H9 (cell line): ENCODE results near the gene ID4. TPM values are rescaled to one million over a fixed set of nuclear protein-coding genes. Genes with fewer than 3 reads are reported as not detected.
A peak's percentile ranks its signal among the peaks of the same experiment; 100 is the strongest.

Experiments
- DNase-seq: peaks from one replicate; pipeline ENCODE4 v3.0.0-alpha.2; 2017
- H2AFZ ChIP-seq: one replicate; pipeline ENCODE4 v1.6.1; 2013; ENCODE audit warnings: mild to moderate bottlenecking, low read length, control low read depth, moderate library complexity
- H2AK5ac ChIP-seq: 2 replicates; pipeline ENCODE4 v1.6.1; 2013; ENCODE audit warnings: low read length, control low read depth, mixed read lengths; ENCODE audit not compliant: insufficient read length
- H2BK120ac ChIP-seq: one replicate; pipeline ENCODE4 v1.6.1; 2013; ENCODE audit warnings: low read depth, mild to moderate bottlenecking, low read length, control low read depth, inconsistent platforms; ENCODE audit not compliant: poor library complexity, severe bottlenecking
- H2BK12ac ChIP-seq: 2 replicates; pipeline ENCODE4 v1.6.1; 2013; ENCODE audit warnings: low read length, control low read depth, mixed read lengths, low read depth; ENCODE audit not compliant: insufficient read length
- H2BK15ac ChIP-seq: 2 replicates; pipeline ENCODE4 v1.6.1; 2013; ENCODE audit warnings: low read depth, low read length, control low read depth
- H2BK20ac ChIP-seq: one replicate; pipeline ENCODE4 v1.6.1; 2013; ENCODE audit warnings: low read depth, mild to moderate bottlenecking, low read length, control low read depth, inconsistent platforms; ENCODE audit not compliant: poor library complexity, severe bottlenecking
- H2BK5ac ChIP-seq: 2 replicates; pipeline ENCODE4 v1.6.1; 2013; ENCODE audit warnings: low read length, control low read depth, mixed read lengths; ENCODE audit not compliant: insufficient read length
- H3K14ac ChIP-seq: 2 replicates; pipeline ENCODE4 v1.6.1; 2013; ENCODE audit warnings: low read length, control low read depth; ENCODE audit not compliant: insufficient read depth
- H3K18ac ChIP-seq: 2 replicates; pipeline ENCODE4 v1.6.1; 2013; ENCODE audit warnings: low read depth, mild to moderate bottlenecking, mixed read lengths, low read length, control low read depth; ENCODE audit not compliant: insufficient read length
- H3K23ac ChIP-seq: 2 replicates; pipeline ENCODE4 v1.6.1; 2013; ENCODE audit warnings: low read length, control low read depth, mixed read lengths, low read depth; ENCODE audit not compliant: insufficient read length
- H3K23me2 ChIP-seq: 2 replicates; pipeline ENCODE4 v1.6.1; 2013; ENCODE audit warnings: low read depth, mild to moderate bottlenecking, mixed read lengths, low read length, control low read depth; ENCODE audit not compliant: insufficient read length, poor library complexity, severe bottlenecking
- H3K27ac ChIP-seq: 2 replicates; pipeline ENCODE4 v1.5.1; 2013; ENCODE audit warnings: low read length, control low read depth, mixed read lengths, low read depth; ENCODE audit not compliant: insufficient read length
- H3K27me3 ChIP-seq: 2 replicates; pipeline ENCODE4 v1.6.1; 2013; ENCODE audit warnings: low read length, control low read depth, inconsistent platforms; ENCODE audit not compliant: insufficient read depth
- H3K4ac ChIP-seq: 2 replicates; pipeline ENCODE4 v1.6.1; 2013; ENCODE audit warnings: low read depth, mild to moderate bottlenecking, control low read depth, inconsistent platforms, low read length, moderate library complexity
- H3K4me1 ChIP-seq: 2 replicates; pipeline ENCODE4 v1.6.1; 2013; ENCODE audit warnings: low read length, control low read depth, inconsistent platforms; ENCODE audit not compliant: insufficient read depth
- H3K4me2 ChIP-seq: 2 replicates; pipeline ENCODE4 v1.6.1; 2013; ENCODE audit warnings: low read length, control low read depth, mixed read lengths; ENCODE audit not compliant: insufficient read length, insufficient read depth
- H3K56ac ChIP-seq: 2 replicates; pipeline ENCODE4 v1.6.1; 2013; ENCODE audit warnings: low read depth, mild to moderate bottlenecking, mixed read lengths, low read length, control low read depth; ENCODE audit not compliant: insufficient read length
- H3K79me1 ChIP-seq: 2 replicates; pipeline ENCODE4 v1.6.1; 2013; ENCODE audit warnings: low read depth, mild to moderate bottlenecking, moderate library complexity, low read length, control low read depth, inconsistent platforms; ENCODE audit not compliant: insufficient read depth, poor library complexity, severe bottlenecking
- H3K79me2 ChIP-seq: 2 replicates; pipeline ENCODE4 v1.6.1; 2013; ENCODE audit warnings: low read length, control low read depth, inconsistent platforms; ENCODE audit not compliant: insufficient read depth
- H3K9ac ChIP-seq: 2 replicates; pipeline ENCODE4 v1.6.1; 2013; ENCODE audit warnings: low read length, control low read depth, mixed read lengths; ENCODE audit not compliant: insufficient read length; ENCODE audit errors: extremely low read depth
- H3K9me3 ChIP-seq: one replicate; pipeline ENCODE4 v1.6.1; 2013; ENCODE audit warnings: low read depth, low read length, inconsistent platforms; ENCODE audit not compliant: control insufficient read depth
- H3T11ph ChIP-seq: one replicate; pipeline ENCODE4 v1.6.1; 2013; ENCODE audit warnings: mild to moderate bottlenecking, low read length, control low read depth, inconsistent platforms
- H4K20me1 ChIP-seq: one replicate; pipeline ENCODE4 v1.6.1; 2013; ENCODE audit not compliant: control insufficient read depth, insufficient read length, insufficient read depth
- H4K5ac ChIP-seq: 2 replicates; pipeline ENCODE4 v1.6.1; 2013; ENCODE audit warnings: low read depth, mild to moderate bottlenecking, mixed read lengths, low read length, control low read depth; ENCODE audit not compliant: insufficient read length
- H4K8ac ChIP-seq: replicated peaks from 2 replicates; pipeline ENCODE4 v1.6.1; 2013; ENCODE audit warnings: low read length, control low read depth, mixed read lengths, low read depth; ENCODE audit not compliant: insufficient read length
- H4K91ac ChIP-seq: 2 replicates; pipeline ENCODE4 v1.6.1; 2013; ENCODE audit warnings: low read depth, mild to moderate bottlenecking, moderate library complexity, mixed read lengths, low read length, control low read depth; ENCODE audit not compliant: insufficient read length
- H3K27ac Mint-ChIP-seq, 3 experiments: 2 replicates in 2 of 3; 3 replicates in 1 of 3; pipeline ENCODE4 v1.8.0; 2020 to 2021; ENCODE audit warnings: mixed read lengths in 3 of 3, mild to moderate bottlenecking in 1 of 3, moderate library complexity in 1 of 3
- H3K27me3 Mint-ChIP-seq: 2 replicates; pipeline ENCODE4 v1.8.0; 2021; ENCODE audit warnings: low read depth, mild to moderate bottlenecking, moderate library complexity, mixed read lengths
- H3K36me3 Mint-ChIP-seq, 3 experiments: 2 replicates in 2 of 3; 3 replicates in 1 of 3; pipeline ENCODE4 v1.8.0; 2020 to 2021; ENCODE audit warnings: low read depth in 3 of 3, mixed read lengths in 3 of 3; ENCODE audit not compliant: insufficient read depth in 1 of 3
- H3K4me1 Mint-ChIP-seq, 2 experiments: 2 replicates each; pipeline ENCODE4 v1.8.0; 2020; ENCODE audit warnings: mixed read lengths in 2 of 2
- H3K4me3 Mint-ChIP-seq, 2 experiments: 2 replicates in 1 of 2; 3 replicates in 1 of 2; pipeline ENCODE4 v1.8.0; 2020 to 2021; ENCODE audit warnings: mild to moderate bottlenecking in 2 of 2, mixed read lengths in 2 of 2, moderate library complexity in 1 of 2
- H3K9me3 Mint-ChIP-seq, 2 experiments: 2 replicates in 1 of 2; 3 replicates in 1 of 2; pipeline ENCODE4 v1.8.0; 2020; ENCODE audit warnings: mild to moderate bottlenecking in 2 of 2, mixed read lengths in 2 of 2, moderate library complexity in 1 of 2
- CTCF ChIP-seq: fragments of 200-600 bp; sonication (generic); conservative IDR thresholded peaks from 3 replicates; pipeline ENCODE4 v1.8.0; 2021; ENCODE audit warnings: antibody characterized with exemption, mild to moderate bottlenecking
- WGBS: extraction: QIAGEN DNeasy Blood & Tissue Kit; methylation state at CpG from one replicate; pipeline ENCODE4 v1.1.7; 2013; ENCODE audit warnings: missing lambda C conversion rate, low lambda C conversion rate, mixed read lengths; ENCODE audit not compliant: insufficient read length; ENCODE audit errors: extremely low coverage; 5-methylcytosine and 5-hydroxymethylcytosine counted together
- total RNA-seq: library from RNA; stranded (reverse); gene quantifications from 2 replicates; pipeline ENCODE4 v1.2.1, GENCODE V29; 2021

Gene ID4
- total RNA-seq, 1 experiment from 2014 or later = 14.0 TPM

- peaks cover 13% of the 10 kb centered on the region for H3K27me3 Mint-ChIP-seq
- Histone ChIP-seq H2BK5ac (no peak overlapping the region), H3K9ac (no peak overlapping the region), H3K14ac (peak overlapping the region; percentile 86; the same call in 1 of the 2 replicates), H2BK120ac (no peak overlapping the region), H3K4me1 (0 out of 2 replicates have a peak, but pooled peaks cover 2% of the 10 kb centered on the region), H3T11ph (no peak overlapping the region), H3K27me3 (no peaks in the 10 kb centered on the region; the same call in 1 of the 2 replicates), H3K18ac (peak overlapping the region; percentile 84), H2BK12ac (no peak overlapping the region), H2BK15ac (no peak overlapping the region), H3K23ac (no peak overlapping the region), H3K27ac (no peak overlapping the region), H4K8ac (no peak overlapping the region), H2BK20ac (no peak overlapping the region), H2AK5ac (no peak overlapping the region), H3K79me1 (no peaks in the 10 kb centered on the region), H2AFZ (no peak overlapping the region), H3K79me2 (no peaks in the 10 kb centered on the region), H3K4ac (no peak overlapping the region; the same call in 1 of the 2 replicates), H4K20me1 (no peaks in the 10 kb centered on the region), H4K91ac (no peak overlapping the region), H3K4me2 (peak overlapping the region; percentile 85), H3K56ac (no peak overlapping the region), H3K23me2 (peaks cover 10% of the 10 kb centered on the region), H3K9me3 (no peaks in the 10 kb centered on the region), H4K5ac (no peak overlapping the region)
- H3K9me3 Mint-ChIP-seq = peaks cover 0 to 23% of the 10 kb centered on the region in 2 experiments; a peak in 2 of 5 replicates
- no peak for TF ChIP-seq CTCF
- peaks cover 37 to 44% of the 10 kb centered on the region in 2 experiments for H3K4me1 Mint-ChIP-seq
- peak; percentile 96 for DNase-seq
- peaks cover 0 to 41% (median 7%) of the 10 kb centered on the region in 3 experiments; a peak in 4 of 7 replicates for H3K36me3 Mint-ChIP-seq
- H3K4me3 Mint-ChIP-seq = peak overlapping the region; percentile 85 to 92
- no CpG with 5 or more reads among the region's 77 CpGs for WGBS
- H3K27ac Mint-ChIP-seq = peak overlapping the region in 2 of 3 experiments; percentile 98 to 100; a peak in 4 of 7 replicates
Observed at GRCh38 chr6:19804205-19805128, 32.7 kb upstream of the ID4 start.
